ENCODE measurements around the gene MPL. TPM values are rescaled to one million over a fixed set of nuclear protein-coding genes. Genes with fewer than 3 reads are reported as not detected.

Gene MPL
- polyA plus RNA-seq, 1 donor (not counting 4 experiments of a cell fraction or from before 2014, with no cell fraction given): not detected

GRCh38 chr1:43296207-43296606 is 41.4 kb upstream of the MPL start:
- Histone ChIP-seq H3K4me3 (ENCODE audit: control insufficient read depth in 2 of 3, extremely low read depth in 1 of 3, insufficient read depth in 2 of 3, low read depth in 1 of 3, low read length in 3 of 3) (no peak overlapping the region), H3K4me2 (ENCODE audit: control insufficient read depth, extremely low read depth, insufficient read depth, low read depth, low read length) (no peak overlapping the region), H3K27ac (ENCODE audit: control insufficient read depth, insufficient read depth, low read length) (no peak overlapping the region), H3K9me3 (ENCODE audit: control insufficient read depth, low read depth, low read length) (no peaks in the 10 kb centered on the region), H3K4me1 (ENCODE audit: control insufficient read depth, extremely low read depth, insufficient read depth, low read length) (peaks cover 9% of the 10 kb centered on the region), H3K9ac (ENCODE audit: control insufficient read depth, extremely low read depth, insufficient read depth, low read length) (no peak overlapping the region), H3K79me2 (ENCODE audit: control insufficient read depth, insufficient read depth, low read length) (no peaks in the 10 kb centered on the region), H4K20me1 (ENCODE audit: control insufficient read depth, extremely low read depth, insufficient read depth, low read length) (no peaks in the 10 kb centered on the region), H2AFZ (ENCODE audit: control insufficient read depth, low read length) (no peak overlapping the region), H3K36me3 (ENCODE audit: control insufficient read depth in 2 of 2, extremely low read depth in 1 of 2, insufficient read depth in 2 of 2, low read length in 2 of 2) (no peaks in the 10 kb centered on the region), H3K9me1 (ENCODE audit: control insufficient read depth, extremely low read depth, insufficient read depth, low read length) (no peaks in the 10 kb centered on the region), H3K27me3 (ENCODE audit: control insufficient read depth, extremely low read depth, insufficient read depth, low read length) (no peaks in the 10 kb centered on the region)
- dilution Hi-C loops (cut with MboI; ENCODE audit: extremely low pct_ligation_motif_present, low sequenced_read_pairs): no loop called here
- TF ChIP-seq, protein P1, sequence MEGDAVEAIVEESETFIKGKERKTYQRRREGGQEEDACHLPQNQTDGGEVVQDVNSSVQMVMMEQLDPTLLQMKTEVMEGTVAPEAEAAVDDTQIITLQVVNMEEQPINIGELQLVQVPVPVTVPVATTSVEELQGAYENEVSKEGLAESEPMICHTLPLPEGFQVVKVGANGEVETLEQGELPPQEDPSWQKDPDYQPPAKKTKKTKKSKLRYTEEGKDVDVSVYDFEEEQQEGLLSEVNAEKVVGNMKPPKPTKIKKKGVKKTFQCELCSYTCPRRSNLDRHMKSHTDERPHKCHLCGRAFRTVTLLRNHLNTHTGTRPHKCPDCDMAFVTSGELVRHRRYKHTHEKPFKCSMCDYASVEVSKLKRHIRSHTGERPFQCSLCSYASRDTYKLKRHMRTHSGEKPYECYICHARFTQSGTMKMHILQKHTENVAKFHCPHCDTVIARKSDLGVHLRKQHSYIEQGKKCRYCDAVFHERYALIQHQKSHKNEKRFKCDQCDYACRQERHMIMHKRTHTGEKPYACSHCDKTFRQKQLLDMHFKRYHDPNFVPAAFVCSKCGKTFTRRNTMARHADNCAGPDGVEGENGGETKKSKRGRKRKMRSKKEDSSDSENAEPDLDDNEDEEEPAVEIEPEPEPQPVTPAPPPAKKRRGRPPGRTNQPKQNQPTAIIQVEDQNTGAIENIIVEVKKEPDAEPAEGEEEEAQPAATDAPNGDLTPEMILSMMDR (optimal IDR thresholded peaks at IDR 0.05 in 1 of 3, IDR thresholded peaks at IDR 0.05 in 1 of 3, conservative IDR thresholded peaks at IDR 0.05 in 1 of 3; ENCODE audit: extremely low read depth in 1 of 3, insufficient read depth in 2 of 3, low read length in 3 of 3): no peak
- TF ChIP-seq EZH2 (IDR thresholded peaks at IDR 0.05; ENCODE audit: low read length): no peak
- no peak for DNase-seq (ENCODE audit: low read depth, low spot score)
- FAIRE-seq: no peak

- TF ChIP-seq EZH2 (IDR thresholded peaks at IDR 0.05; ENCODE audit: low read length): no peak
- TF ChIP-seq, protein P1 (optimal IDR thresholded peaks at IDR 0.05 in 1 of 3, IDR thresholded peaks at IDR 0.05 in 1 of 3, conservative IDR thresholded peaks at IDR 0.05 in 1 of 3; ENCODE audit: extremely low read depth in 1 of 3, insufficient read depth in 2 of 3, low read length in 3 of 3): no peak
- no peaks in the 10 kb centered on the region for H3K27me3 ChIP-seq (ENCODE audit: control insufficient read depth, extremely low read depth, insufficient read depth, low read length)
- H3K9me3 ChIP-seq (ENCODE audit: control insufficient read depth, low read depth, low read length): no peaks in the 10 kb centered on the region
- no peak overlapping the region for H3K27ac ChIP-seq (ENCODE audit: control insufficient read depth, insufficient read depth, low read length)
- DNase-seq (ENCODE audit: low read depth, low spot score) (no peak), FAIRE-seq (no peak)
- dilution Hi-C loops (cut with MboI; ENCODE audit: extremely low pct_ligation_motif_present, low sequenced_read_pairs): no loop called here
- peaks cover 9% of the 10 kb centered on the region for H3K4me1 ChIP-seq (ENCODE audit: control insufficient read depth, extremely low read depth, insufficient read depth, low read length)
- no peaks in the 10 kb centered on the region for H4K20me1 ChIP-seq (ENCODE audit: control insufficient read depth, extremely low read depth, insufficient read depth, low read length)
- H3K4me3 ChIP-seq (ENCODE audit: control insufficient read depth in 2 of 3, extremely low read depth in 1 of 3, insufficient read depth in 2 of 3, low read depth in 1 of 3, low read length in 3 of 3): no peak overlapping the region
- H3K9me1 ChIP-seq (ENCODE audit: control insufficient read depth, extremely low read depth, insufficient read depth, low read length): no peaks in the 10 kb centered on the region
- H3K4me2 ChIP-seq (ENCODE audit: control insufficient read depth, extremely low read depth, insufficient read depth, low read depth, low read length): no peak overlapping the region
- no peak overlapping the region for H3K9ac ChIP-seq (ENCODE audit: control insufficient read depth, extremely low read depth, insufficient read depth, low read length)
- H3K79me2 ChIP-seq (ENCODE audit: control insufficient read depth, insufficient read depth, low read length): no peaks in the 10 kb centered on the region
- no peaks in the 10 kb centered on the region for H3K36me3 ChIP-seq (ENCODE audit: control insufficient read depth in 2 of 2, extremely low read depth in 1 of 2, insufficient read depth in 2 of 2, low read length in 2 of 2)
- H2AFZ ChIP-seq (ENCODE audit: control insufficient read depth, low read length): no peak overlapping the region
Measured at GRCh38 chr1:43298055-43298454, 39.6 kb upstream of the MPL start.

All from keratinocyte (primary cell).